GM18951 (cell line): ENCODE results near the gene TPSB2.
"Not testable (repeated sequence)": the region's sequence is repeated elsewhere in the genome, so short reads cannot be mapped to it uniquely, and the experiment has no call there.

ENCODE experiments used
- POLR2A ChIP-seq: IDR thresholded peaks from 4 replicates; pipeline ENCODE4 v1.6.1; 2011; ENCODE audit warnings: mild to moderate bottlenecking; ENCODE audit not compliant: insufficient read length, insufficient read depth; ENCODE audit errors: extremely low read depth
- in situ Hi-C: fragments of 300-500 bp; cut with MboI; formaldehyde crosslinking; loops from one replicate; pipeline ENCODE4 v1.12.0; 2022; ENCODE audit warnings: low sequenced_read_pairs, mixed read lengths, inconsistent platforms; ENCODE audit not compliant: unreplicated experiment

The TPSB2 gene

GRCh38 chr16:1198194-1198593 lies 31.8 kb downstream of the TPSB2 start:
- in situ Hi-C loops: no loop called here
- TF ChIP-seq POLR2A: no peak

DNA sequence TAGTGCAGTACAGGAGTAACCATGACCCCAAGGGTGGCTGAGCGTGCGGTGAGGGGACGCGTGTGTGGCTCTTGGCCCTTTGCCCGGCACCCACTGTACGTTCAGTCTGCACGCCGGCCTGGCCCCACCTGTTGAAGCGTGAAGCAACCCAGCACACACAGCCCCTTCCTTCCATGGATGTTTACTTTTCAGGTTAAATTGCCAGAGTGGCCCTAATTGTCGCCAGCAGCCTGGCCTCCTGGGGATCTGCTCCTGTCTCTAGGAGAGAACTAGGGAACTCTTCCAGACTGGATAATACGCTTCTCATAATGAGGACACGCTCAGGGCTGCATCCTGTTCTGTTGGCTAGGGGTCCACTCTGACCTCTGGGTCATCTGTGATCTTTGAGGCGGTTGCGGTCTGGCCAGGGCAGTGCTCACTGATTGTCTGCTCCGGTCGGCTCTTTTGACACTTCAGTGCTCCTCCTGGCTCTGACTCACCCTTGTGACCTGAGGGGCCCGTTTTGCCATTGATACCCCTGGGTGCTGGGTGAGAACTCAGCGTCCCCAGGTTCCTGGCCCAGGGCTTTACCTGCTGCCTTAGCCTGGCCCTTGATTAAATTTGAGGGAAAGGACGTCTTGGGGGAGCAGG lies 32.6 kb downstream of the TPSB2 start:
- in situ Hi-C loops: no loop called here

GRCh38 chr16:1196494-1196893 lies 33.5 kb downstream of the TPSB2 start:
- TF ChIP-seq POLR2A: no peak
- in situ Hi-C loops: no loop called here

More for the DNA sequence above, 32.6 kb downstream of the TPSB2 start:
- TF ChIP-seq POLR2A: no peak

- no peak for TF ChIP-seq POLR2A
Measured at GRCh38 chr16:1195393-1195666, 34.7 kb downstream of the TPSB2 start.

GRCh38 chr16:1194665-1195392 lies 35.2 kb downstream of the TPSB2 start:
- no peak for TF ChIP-seq POLR2A

More at GRCh38 chr16:1195393-1195666, 34.7 kb downstream of the TPSB2 start:
- in situ Hi-C loops: no loop called here

GRCh38 chr16:1193825-1194581 lies 36.0 kb downstream of the TPSB2 start:
- in situ Hi-C loops: no loop called here

More at GRCh38 chr16:1194665-1195392, 35.2 kb downstream of the TPSB2 start:
- in situ Hi-C loops: no loop called here

DNA sequence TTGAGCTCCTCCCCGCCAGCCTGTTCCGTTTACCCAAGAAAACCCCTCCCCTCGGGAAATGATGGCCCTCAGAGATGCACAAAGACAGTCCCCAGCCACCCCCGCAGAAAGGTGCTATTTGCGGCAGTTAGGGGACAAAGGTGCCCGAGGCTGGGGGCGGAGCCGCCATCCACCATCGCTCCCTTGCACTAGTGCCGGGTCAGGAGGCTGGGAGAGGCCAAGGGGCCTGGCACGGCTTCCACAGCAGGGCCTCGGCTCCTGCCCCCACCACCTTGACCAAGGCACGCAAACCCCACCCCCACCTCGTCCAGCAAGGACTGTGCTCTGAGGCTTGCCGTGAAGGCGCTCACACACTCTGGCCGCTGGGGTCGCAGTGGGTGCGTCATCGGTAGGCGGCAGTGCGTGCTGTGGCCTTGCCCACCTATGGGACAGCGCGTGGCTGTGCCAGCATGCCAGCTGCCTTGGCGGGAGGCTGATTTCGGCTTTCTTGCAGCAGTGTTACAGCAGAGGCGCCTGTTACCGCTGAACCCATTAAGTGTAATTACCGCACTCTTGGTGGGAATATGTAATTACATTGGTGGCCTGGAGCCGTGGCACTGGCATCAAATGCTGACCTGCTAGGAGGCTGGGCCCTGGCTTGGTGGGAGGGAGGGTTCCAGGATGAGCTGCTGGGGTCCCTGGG lies 36.7 kb downstream of the TPSB2 start:
- no peak for TF ChIP-seq POLR2A
- in situ Hi-C loops: no loop called here

More at GRCh38 chr16:1193825-1194581, 36.0 kb downstream of the TPSB2 start:
- no peak for TF ChIP-seq POLR2A

- no peak for TF ChIP-seq POLR2A
- in situ Hi-C loops: no loop called here
Measured at GRCh38 chr16:1192384-1193073, 37.5 kb downstream of the TPSB2 start.

GRCh38 chr16:1190789-1191188 lies 39.2 kb downstream of the TPSB2 start:
- in situ Hi-C loops: not testable (repeated sequence)

- in situ Hi-C loops: no loop called here
- TF ChIP-seq POLR2A: no peak
Measured at GRCh38 chr16:1189455-1189854, 40.5 kb downstream of the TPSB2 start.

GRCh38 chr16:1188432-1189189 lies 41.4 kb downstream of the TPSB2 start:
- in situ Hi-C loops: no loop called here
- TF ChIP-seq POLR2A: no peak

DNA sequence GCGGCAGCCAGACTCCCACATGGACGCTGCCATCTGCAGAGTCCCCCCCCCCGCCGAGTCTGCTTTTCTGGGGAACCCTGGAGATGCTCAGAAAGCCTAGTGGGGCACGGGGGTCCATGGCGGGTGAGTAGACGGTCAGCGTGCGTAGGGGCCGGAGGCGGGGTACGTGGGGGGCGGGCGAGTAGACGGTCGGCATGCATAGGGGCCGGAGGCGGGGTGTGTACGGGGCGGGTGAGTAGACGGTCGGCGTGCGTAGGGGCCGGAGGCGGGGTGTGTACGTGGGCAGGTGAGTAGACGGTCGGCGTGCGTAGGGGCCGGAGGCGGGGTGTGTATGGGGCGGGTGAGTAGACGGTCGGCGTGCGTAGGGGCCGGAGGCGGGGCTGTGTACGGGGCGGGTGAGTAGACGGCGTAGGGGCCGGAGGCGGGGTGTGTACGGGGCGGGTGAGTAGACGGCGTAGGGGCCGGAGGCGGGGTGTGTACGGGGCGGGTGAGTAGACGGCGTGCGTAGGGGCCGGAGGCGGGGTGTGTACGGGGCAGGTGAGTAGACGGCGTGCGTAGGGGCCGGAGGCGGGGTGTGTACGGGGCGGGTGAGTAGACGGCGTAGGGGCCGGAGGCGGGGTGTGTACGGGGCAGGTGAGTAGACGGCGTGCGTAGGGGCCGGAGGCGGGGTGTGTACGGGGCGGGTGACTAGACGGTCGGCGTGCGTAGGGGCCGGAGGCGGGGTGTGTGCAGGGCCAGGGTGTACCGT lies 44.4 kb downstream of the TPSB2 start:
- in situ Hi-C loops: not testable (repeated sequence)
